RCC 7860 (cell line): Measurements from ENCODE around the gene POLD1.

Experiments
- DNase-seq: peaks from one replicate; pipeline ENCODE4 v3.0.0-alpha.2; 2015; ENCODE audit warnings: low spot score
- FAIRE-seq: peaks from 2 replicates; lab custom pipeline; 2012; peaks lifted over from hg19 to GRCh38; lab: Jason Lieb, UNC

The POLD1 gene

GRCh38 chr19:50365434-50366306, 18.5 kb upstream of the POLD1 start, which contains the start of gene NAPSA:
Gene NAPSA, minus strand, starts transcription at chr19:50365639. Its CDS starts 18 bp downstream, at chr19:50365621.
- no peak for DNase-seq
- no peak for FAIRE-seq

- DNase-seq (peak; percentile 38), FAIRE-seq (no peak)
Observed at GRCh38 chr19:50368649-50369570, 15.2 kb upstream of the POLD1 start.

- FAIRE-seq (no peak), DNase-seq (no peak)
Observed at GRCh38 chr19:50371914-50372475, 12.2 kb upstream of the POLD1 start.

- peak; percentile 87 for DNase-seq
Observed at GRCh38 chr19:50376166-50377050, 7.7 kb upstream of the POLD1 start, which contains the start of gene NR1H2. Gene NR1H2, plus strand, starts transcription at chr19:50376457. Its CDS starts 1,149 bp downstream, at chr19:50377606.

GRCh38 chr19:50377051-50377461, 7.1 kb upstream of the POLD1 start:
- no peak for FAIRE-seq
- DNase-seq, result no peak

More at GRCh38 chr19:50376166-50377050, 7.7 kb upstream of the POLD1 start, which contains the start of gene NR1H2:
- FAIRE-seq, result peak; percentile 55

- FAIRE-seq, result no peak
- no peak for DNase-seq
Observed at GRCh38 chr19:50377517-50377916, 6.6 kb upstream of the POLD1 start.

GRCh38 chr19:50378169-50378862, 5.8 kb upstream of the POLD1 start:
- no peak for FAIRE-seq
- no peak for DNase-seq

GRCh38 chr19:50378863-50379236, 5.3 kb upstream of the POLD1 start:
- no peak for FAIRE-seq
- DNase-seq, result no peak

GRCh38 chr19:50379602-50380001, 4.5 kb upstream of the POLD1 start:
- FAIRE-seq, result no peak
- DNase-seq, result no peak

- FAIRE-seq (no peak), DNase-seq (no peak)
Observed at GRCh38 chr19:50380137-50380536, 4.0 kb upstream of the POLD1 start.

- no peak for FAIRE-seq
Observed at GRCh38 chr19:50380751-50381151, 3.4 kb upstream of the POLD1 start.

GRCh38 chr19:50381881-50382729, 2.0 kb upstream of the POLD1 start:
- FAIRE-seq (no peak), DNase-seq (no peak)

More at GRCh38 chr19:50380751-50381151, 3.4 kb upstream of the POLD1 start:
- DNase-seq, result no peak

- FAIRE-seq (no peak), DNase-seq (no peak)
Observed at GRCh38 chr19:50383001-50383851, 921 bp upstream of the POLD1 start.

GRCh38 chr19:50384685-50385535, 763 bp downstream of the POLD1 start:
- FAIRE-seq, result no peak
- DNase-seq, result peak; percentile 34

GRCh38 chr19:50387176-50387867, 3.2 kb downstream of the POLD1 start:
- DNase-seq, result no peak

GRCh38 chr19:50387868-50388245, 3.7 kb downstream of the POLD1 start:
- FAIRE-seq, result no peak
- no peak for DNase-seq

More at GRCh38 chr19:50387176-50387867, 3.2 kb downstream of the POLD1 start:
- no peak for FAIRE-seq
